Progenitor cell of endocrine pancreas (in vitro differentiated cells): ENCODE measurements around the gene FAM120B. TPM values are rescaled to one million over a fixed set of nuclear protein-coding genes. Genes with fewer than 3 reads are reported as not detected.

ENCODE experiments used
- DNase-seq: peaks from one replicate; pipeline ENCODE4 v3.0.0; 2021; ENCODE audit warnings: low spot score; ENCODE audit not compliant: unreplicated experiment
- H3K27ac Mint-ChIP-seq: 2 replicates; pipeline ENCODE4 v1.8.0; 2021; ENCODE audit warnings: mild to moderate bottlenecking, moderate library complexity, mixed read lengths
- H3K27me3 Mint-ChIP-seq: 2 replicates; pipeline ENCODE4 v1.8.0; 2021; ENCODE audit warnings: mixed read lengths
- H3K36me3 Mint-ChIP-seq: 2 replicates; pipeline ENCODE4 v1.8.0; 2022; ENCODE audit warnings: mixed read lengths; ENCODE audit not compliant: insufficient read depth
- H3K4me1 Mint-ChIP-seq: 2 replicates; pipeline ENCODE4 v1.8.0; 2021; ENCODE audit warnings: low read depth, mixed read lengths
- H3K4me3 Mint-ChIP-seq: 2 replicates; pipeline ENCODE4 v1.8.0; 2021; ENCODE audit warnings: low read depth, mild to moderate bottlenecking, moderate library complexity, mixed read lengths
- H3K9me3 Mint-ChIP-seq: 2 replicates; pipeline ENCODE4 v1.8.0; 2021; ENCODE audit warnings: low read depth, mixed read lengths
- total RNA-seq: library from RNA; stranded (reverse); gene quantifications from 2 replicates; pipeline ENCODE4 v1.2.1, GENCODE V29; 2021
- TF ChIP-seq, protein P1 (sequence below): fragments of 200-600 bp; sonication (generic); IDR thresholded peaks from one replicate; pipeline ENCODE4 v1.5.0; 2021; ENCODE audit warnings: antibody characterized with exemption, mild to moderate bottlenecking; ENCODE audit not compliant: unreplicated experiment

Gene FAM120B
- total RNA-seq, 1 donor from 2014 or later: 49.3 TPM

DNA sequence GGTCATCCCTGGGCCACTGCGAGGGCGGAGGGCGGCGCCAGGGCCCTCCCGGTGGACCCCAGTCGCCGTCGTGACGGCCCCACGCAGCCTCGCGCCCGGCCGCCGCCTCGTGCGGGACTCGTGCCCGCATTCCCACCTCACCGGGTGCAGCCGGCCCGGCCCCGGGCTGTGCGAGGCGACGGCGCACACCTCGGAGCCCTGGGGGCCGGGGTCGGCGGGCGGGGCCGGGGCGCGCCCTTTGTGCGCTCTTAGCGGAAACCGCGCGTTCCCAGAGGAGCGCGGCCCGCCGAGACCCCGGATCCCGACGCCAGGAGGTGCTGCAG lies 10.2 kb upstream of the FAM120B start:
- H3K4me1 Mint-ChIP-seq: peaks cover 32% of the 10 kb centered on the region
- no peak overlapping the region for H3K27ac Mint-ChIP-seq
- peaks cover 6% of the 10 kb centered on the region for H3K36me3 Mint-ChIP-seq
- H3K9me3 Mint-ChIP-seq: peaks cover 1% of the 10 kb centered on the region
- H3K4me3 Mint-ChIP-seq: no peak overlapping the region
- TF ChIP-seq, protein P1, sequence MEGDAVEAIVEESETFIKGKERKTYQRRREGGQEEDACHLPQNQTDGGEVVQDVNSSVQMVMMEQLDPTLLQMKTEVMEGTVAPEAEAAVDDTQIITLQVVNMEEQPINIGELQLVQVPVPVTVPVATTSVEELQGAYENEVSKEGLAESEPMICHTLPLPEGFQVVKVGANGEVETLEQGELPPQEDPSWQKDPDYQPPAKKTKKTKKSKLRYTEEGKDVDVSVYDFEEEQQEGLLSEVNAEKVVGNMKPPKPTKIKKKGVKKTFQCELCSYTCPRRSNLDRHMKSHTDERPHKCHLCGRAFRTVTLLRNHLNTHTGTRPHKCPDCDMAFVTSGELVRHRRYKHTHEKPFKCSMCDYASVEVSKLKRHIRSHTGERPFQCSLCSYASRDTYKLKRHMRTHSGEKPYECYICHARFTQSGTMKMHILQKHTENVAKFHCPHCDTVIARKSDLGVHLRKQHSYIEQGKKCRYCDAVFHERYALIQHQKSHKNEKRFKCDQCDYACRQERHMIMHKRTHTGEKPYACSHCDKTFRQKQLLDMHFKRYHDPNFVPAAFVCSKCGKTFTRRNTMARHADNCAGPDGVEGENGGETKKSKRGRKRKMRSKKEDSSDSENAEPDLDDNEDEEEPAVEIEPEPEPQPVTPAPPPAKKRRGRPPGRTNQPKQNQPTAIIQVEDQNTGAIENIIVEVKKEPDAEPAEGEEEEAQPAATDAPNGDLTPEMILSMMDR: no peak
- peaks cover 36% of the 10 kb centered on the region for H3K27me3 Mint-ChIP-seq
- DNase-seq: no peak

DNA sequence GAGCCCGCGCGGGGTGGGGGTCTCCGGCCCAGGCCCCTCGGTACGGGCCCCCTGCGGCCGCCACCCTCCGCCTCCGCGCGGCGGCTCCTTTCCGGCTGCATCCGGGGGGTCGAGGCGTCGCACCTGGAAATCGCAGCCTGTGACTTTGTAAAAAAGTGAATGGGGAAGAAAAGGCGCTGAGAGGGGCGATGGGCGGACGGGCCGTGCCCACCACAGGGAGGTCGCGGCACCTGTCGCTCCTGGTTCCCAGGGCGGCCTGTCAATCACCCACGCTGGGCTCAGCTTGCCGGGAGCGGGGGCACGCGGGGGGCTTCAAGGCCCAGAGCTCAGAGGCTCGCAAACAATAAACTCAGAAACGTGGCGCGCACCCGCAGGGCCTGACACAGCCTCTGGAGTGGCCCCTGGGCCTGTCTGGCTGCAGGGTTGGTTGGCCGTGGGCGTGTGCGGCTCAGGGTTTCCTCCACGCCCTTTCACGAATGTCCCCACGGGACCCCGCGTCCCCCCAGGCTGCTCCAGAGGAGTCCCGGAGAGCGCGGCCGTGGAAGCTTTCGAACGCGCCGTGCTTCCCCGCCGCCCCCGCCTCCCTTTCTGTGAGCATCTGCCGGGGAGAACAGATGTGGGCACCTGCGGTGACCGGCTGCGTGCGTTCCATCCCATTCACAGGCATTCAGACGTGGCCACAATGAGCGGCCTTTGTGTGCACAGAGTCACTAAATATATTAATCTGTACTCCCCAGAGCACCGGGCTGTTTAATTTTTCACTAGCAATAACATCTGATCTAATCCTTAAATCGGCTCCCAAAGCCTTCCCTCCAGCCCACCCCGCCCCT lies 9.6 kb upstream of the FAM120B start:
- H3K4me3 Mint-ChIP-seq: peak overlapping the region; percentile 50
- H3K27me3 Mint-ChIP-seq: peaks cover 33% of the 10 kb centered on the region
- TF ChIP-seq, protein P1: peak; percentile 35
- H3K27ac Mint-ChIP-seq: peak overlapping the region; percentile 41
- peaks cover 7% of the 10 kb centered on the region for H3K9me3 Mint-ChIP-seq
- H3K36me3 Mint-ChIP-seq: peaks cover 12% of the 10 kb centered on the region
- DNase-seq: no peak
- peaks cover 30% of the 10 kb centered on the region for H3K4me1 Mint-ChIP-seq

DNA sequence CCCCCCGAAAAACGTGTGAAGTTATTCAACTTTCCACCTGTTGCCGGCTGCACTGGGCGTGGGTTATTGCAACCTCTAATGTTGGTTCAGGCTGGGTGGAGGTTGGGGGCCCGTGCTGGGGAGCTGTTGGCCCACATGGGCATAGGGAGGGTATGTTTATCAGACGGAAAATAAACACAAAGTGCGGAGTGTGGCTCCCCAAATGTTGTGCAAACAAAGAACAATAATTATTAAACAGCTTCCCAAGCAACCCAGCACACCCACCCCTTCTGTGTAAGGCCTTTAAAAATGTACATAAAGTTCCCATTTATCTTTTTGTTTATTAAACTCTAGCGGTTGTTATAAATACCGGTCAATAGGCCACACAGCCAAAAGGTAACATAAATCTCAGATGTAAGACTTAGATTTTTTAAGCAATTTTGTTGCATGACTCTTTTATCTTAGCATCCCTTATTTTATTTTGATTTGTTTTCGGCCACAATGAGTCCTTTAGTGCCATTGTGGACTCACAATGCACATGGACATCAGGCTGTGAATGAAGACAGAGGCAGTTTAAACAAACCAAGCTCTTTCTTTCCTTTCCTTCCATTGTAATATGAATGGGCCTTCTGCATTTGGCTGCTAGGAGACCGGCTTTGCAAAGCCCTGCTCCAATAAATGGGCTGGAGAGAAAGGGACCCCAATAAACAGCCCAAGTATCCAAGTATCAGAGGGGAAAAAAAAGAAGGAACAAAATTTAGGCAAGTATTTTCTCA lies 8.8 kb upstream of the FAM120B start:
- peak overlapping the region; percentile 24 for H3K4me3 Mint-ChIP-seq

DNA sequence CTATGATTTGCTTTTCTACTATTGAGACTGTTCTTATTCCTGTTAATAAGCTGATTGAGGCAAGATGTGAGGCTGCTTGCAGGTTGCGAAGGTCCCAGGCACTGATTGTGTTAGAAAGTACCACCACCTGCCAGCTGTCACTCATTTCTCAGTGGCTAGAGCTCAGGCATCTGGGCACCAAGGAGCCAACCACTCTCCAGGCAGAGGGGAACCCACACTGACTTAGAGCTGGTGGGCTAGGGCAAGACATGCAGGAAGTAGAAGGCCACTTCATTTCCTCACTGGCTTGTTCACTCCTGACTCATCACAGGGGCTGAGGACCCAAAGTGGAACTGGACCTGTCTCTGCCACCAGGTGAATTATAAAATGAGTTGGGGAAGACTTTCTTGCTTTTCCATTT lies 7.9 kb upstream of the FAM120B start:
- peaks cover 16% of the 10 kb centered on the region for H3K27me3 Mint-ChIP-seq
- peaks cover 16% of the 10 kb centered on the region for H3K9me3 Mint-ChIP-seq
- TF ChIP-seq, protein P1: no peak
- no peak overlapping the region for H3K27ac Mint-ChIP-seq
- H3K4me3 Mint-ChIP-seq: no peak overlapping the region
- peaks cover 19% of the 10 kb centered on the region for H3K36me3 Mint-ChIP-seq
- no peak for DNase-seq
- H3K4me1 Mint-ChIP-seq: peaks cover 17% of the 10 kb centered on the region

More for the DNA sequence above, 8.8 kb upstream of the FAM120B start:
- peaks cover 24% of the 10 kb centered on the region for H3K4me1 Mint-ChIP-seq
- peaks cover 12% of the 10 kb centered on the region for H3K9me3 Mint-ChIP-seq
- peaks cover 25% of the 10 kb centered on the region for H3K27me3 Mint-ChIP-seq
- H3K27ac Mint-ChIP-seq: peak overlapping the region; percentile 42
- TF ChIP-seq, protein P1: no peak
- H3K36me3 Mint-ChIP-seq: peaks cover 16% of the 10 kb centered on the region
- DNase-seq: no peak

DNA sequence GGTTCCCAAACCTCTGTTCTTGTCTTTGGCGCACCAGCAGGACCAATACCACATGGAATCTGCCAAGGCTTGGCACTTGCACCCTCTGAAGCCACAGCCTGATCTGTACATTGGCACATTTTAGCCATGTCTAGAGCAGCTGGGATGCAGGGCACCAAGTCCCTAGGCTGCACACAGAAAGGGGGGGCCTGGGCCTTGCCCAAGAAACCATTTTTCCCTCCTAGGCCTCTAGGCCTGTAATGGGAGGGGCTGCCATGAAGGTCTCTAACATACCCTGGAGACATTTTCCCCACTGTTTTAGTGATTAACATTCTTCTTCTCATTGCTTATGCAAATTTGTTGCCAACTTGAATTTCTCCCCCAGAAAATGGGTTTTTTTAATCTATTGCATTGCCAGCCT lies 5.4 kb upstream of the FAM120B start:
- H3K9me3 Mint-ChIP-seq: peaks cover 24% of the 10 kb centered on the region
- DNase-seq: no peak
- no peak overlapping the region for H3K4me3 Mint-ChIP-seq
- peaks cover 11% of the 10 kb centered on the region for H3K4me1 Mint-ChIP-seq
- H3K27ac Mint-ChIP-seq: no peak overlapping the region
- no peaks in the 10 kb centered on the region for H3K27me3 Mint-ChIP-seq
- TF ChIP-seq, protein P1: no peak
- H3K36me3 Mint-ChIP-seq: peaks cover 26% of the 10 kb centered on the region
